ENCODE measurements around the gene NFS1.

Gene NFS1

GRCh38 chr20:35673884-35674283, 25.3 kb downstream of the NFS1 start:
- DNase-seq (ENCODE audit: low spot score) = no peak

DNA sequence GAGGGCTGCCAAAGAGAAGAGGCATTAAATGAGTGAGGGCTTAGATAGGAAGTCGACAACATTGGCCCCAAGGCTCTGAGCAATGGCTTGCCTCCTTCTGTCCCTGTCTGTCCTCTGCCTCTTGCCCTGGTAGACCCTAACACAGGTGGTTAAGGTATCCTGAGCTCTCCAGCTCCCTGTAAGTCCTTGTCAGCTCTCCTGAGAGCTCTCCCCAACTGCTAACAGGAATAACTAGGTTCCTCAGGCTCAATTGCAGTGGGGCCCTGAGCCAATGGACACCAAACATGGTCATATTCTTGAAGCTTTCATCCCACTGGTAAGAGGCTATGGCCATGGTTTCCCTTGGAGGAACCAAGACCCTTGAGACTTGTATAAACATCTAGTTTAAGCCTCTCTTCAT, 29.5 kb downstream of the NFS1 start:
- DNase-seq (ENCODE audit: low spot score) = no peak

GRCh38 chr20:35669221-35669620, 29.9 kb downstream of the NFS1 start:
- DNase-seq (ENCODE audit: low spot score) = no peak

- DNase-seq (ENCODE audit: low spot score) = no peak
Measured at GRCh38 chr20:35665949-35666288, 33.2 kb downstream of the NFS1 start.

- DNase-seq (ENCODE audit: low spot score) = peak; percentile 98
Measured at GRCh38 chr20:35664466-35665206, 34.5 kb downstream of the NFS1 start, which contains the start of the genes CPNE1 and RBM12. TSS of gene CPNE1 (minus strand) at chr20:35664900. CDS start at chr20:35632923, 31,977 bp downstream. TSS of gene RBM12 (minus strand) at chr20:35664900. CDS start at chr20:35655322, 9,578 bp downstream.

- peak; percentile 32 for DNase-seq (ENCODE audit: low spot score)
Measured at GRCh38 chr20:35663516-35664465, 35.4 kb downstream of the NFS1 start.

GRCh38 chr20:35662551-35662950, 36.6 kb downstream of the NFS1 start:
- no peak for DNase-seq (ENCODE audit: low spot score)

- DNase-seq (ENCODE audit: low spot score) = no peak
Measured at GRCh38 chr20:35661908-35662307, 37.2 kb downstream of the NFS1 start.

DNA sequence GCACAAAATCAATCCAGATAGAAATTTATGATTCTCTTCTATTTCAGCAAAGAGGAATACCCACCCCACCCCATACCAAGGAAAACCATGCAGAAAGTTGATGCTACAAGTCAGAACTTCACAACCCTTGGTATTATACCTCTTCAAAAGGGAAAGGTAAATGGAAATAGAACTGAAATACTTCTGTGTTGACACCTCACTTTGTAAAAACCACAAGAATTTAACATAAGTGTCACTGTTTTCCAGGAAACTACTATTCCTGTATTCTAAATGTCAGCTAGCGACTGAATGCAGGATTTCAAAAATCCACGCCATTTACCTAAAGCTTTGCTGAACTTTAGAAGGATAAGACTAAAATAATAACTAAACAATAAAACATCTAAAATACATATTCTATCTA, 38.1 kb downstream of the NFS1 start:
- no peak for DNase-seq (ENCODE audit: low spot score)

DNA sequence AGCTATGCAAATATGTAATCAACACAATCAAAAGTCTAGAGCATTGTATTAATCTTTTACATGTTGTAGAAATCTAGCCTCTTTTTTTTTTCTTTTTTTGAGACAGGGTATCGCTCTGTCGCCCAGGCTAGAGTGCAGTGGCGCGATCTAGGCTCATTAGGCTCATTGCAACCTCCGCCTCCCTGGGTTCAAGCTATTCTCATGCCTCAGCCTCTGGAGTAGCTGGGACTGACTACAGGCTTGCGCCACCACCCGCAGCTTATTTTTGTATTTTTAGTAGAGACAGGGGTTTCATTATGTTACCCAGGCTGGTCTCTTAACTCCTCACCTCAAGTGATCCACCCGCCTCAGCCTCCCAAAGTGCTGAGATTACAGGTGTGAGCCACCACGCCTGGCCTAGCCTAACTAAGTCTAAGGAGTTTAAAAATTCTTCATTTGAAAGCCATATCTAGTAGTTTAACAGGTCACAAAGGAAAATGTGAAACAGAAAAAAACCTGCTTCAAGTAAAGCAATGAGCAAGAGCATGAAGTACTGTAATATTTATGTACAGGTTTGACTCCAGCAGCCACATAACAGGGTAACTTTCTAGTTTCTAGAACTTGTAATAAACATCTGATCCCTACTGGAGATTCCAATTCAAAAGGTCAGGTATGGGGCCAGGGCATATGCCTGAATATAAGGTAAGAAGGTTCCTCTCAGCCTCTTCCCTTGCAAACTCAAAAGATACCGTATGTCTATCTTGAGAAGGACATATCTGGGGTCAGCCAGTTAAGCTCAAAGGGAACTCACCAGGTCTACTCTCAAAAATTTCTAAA, 38.8 kb downstream of the NFS1 start:
- no peak for DNase-seq (ENCODE audit: low spot score)

GRCh38 chr20:35657271-35657670, 41.9 kb downstream of the NFS1 start:
- no peak for DNase-seq (ENCODE audit: low spot score)

DNA sequence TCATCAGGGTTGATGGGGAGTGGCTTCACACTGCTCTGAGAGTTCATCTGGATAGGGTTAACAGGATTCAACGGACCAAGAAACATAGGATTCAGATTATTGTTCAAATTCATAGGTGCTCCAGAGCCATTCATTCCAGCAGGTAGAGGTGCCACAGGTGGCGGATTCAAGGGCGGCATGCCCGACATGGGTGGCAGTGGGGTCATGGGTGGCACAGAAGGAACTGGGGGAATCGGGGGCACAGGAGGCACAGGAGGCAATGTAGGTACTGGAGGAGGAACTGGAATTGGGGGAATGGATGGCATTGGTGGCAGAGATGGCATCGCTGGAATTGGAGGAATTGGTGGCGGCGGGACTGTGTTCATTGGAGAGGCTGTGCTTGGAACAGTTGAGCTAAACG, 44.7 kb downstream of the NFS1 start:
- no peak for DNase-seq (ENCODE audit: low spot score)

GRCh38 chr20:35653893-35654292, 45.3 kb downstream of the NFS1 start:
- no peak for DNase-seq (ENCODE audit: low spot score)

GRCh38 chr20:35653430-35653734, 45.8 kb downstream of the NFS1 start:
- no peak for DNase-seq (ENCODE audit: low spot score)

DNA sequence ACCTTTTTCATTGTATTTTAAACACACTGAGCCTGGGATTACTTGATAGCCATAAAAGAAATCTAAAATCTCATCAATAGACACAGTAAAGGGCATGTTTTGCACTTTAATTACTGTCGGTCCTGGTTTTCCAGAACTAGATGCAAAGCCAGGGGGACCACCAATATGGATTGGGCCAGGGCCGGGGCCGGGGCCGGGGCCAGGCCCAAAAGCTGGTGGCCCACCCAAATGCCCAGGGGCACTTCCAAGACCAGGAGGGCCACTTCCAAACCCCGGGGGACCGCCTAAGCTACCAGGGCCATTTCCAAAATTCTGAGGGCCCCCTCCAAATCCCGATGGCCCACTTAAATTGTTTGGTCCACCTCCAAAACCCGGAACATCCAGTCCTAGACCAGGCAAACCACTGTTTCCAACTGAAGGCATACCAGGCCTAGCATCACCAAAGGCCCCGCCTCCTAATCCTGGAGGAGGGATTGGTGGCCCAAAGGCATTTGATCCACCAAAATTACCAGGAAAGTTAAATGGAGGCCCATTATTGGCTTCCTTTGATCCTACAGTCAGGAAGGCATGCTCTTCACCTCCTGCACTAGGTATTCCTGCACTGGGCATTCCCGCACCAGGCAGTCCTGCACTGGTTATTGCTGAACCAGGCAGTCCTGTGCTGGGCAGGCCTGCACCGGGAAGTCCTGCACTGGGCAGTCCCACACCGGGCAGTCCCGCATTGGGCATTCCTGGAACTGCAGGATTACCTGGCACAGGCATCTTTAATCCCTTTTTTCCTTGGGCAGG, 46.3 kb downstream of the NFS1 start:
- no peak for DNase-seq (ENCODE audit: low spot score)

GRCh38 chr20:35651958-35652357, 47.2 kb downstream of the NFS1 start:
- DNase-seq (ENCODE audit: low spot score) = no peak

GRCh38 chr20:35650632-35651031, 48.5 kb downstream of the NFS1 start:
- no peak for DNase-seq (ENCODE audit: low spot score)

DNA sequence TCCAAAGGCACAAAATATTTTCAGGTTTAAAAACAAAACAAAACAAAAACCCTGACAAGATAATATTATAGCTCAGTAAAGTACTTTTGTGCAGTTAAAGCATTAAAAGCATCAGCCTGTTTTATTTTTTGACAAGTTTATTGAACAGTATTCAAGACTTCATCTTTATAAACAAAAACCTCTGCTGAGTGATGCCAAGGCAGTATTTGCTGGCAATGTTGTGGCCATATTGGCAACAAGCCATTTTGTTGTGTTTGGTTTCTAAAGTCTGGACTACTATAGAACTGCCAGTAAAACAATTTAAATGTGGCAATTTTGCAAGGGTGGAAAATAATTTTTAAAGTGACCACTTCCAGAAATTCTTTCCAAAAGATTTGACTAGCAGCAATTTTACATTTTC, 50.3 kb downstream of the NFS1 start:
- no peak for DNase-seq (ENCODE audit: low spot score)

GRCh38 chr20:35644806-35645205, 54.3 kb downstream of the NFS1 start:
- DNase-seq (ENCODE audit: low spot score) = no peak

- DNase-seq (ENCODE audit: low spot score) = no peak
Measured at GRCh38 chr20:35643045-35643444, 56.1 kb downstream of the NFS1 start.

GRCh38 chr20:35641743-35642142, 57.4 kb downstream of the NFS1 start:
- DNase-seq (ENCODE audit: low spot score) = no peak

DNA sequence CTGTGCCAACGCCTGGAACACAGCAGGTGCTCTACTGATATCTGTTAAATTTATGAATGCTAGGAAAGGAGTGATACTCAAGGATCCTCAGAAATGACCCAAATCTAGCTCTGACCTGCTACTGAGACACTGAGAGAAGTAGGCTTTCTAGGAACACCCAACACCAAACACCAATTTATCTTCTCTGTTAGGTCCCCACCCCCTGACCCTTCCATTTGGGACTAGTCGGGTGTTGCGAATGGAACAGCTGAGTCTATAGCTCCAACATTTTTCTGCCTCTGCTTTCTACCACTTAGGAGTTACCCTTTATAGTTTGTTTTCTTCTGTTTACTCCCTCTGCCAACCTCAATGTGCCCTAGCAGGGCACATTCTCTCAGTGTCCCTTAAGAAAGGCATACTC, 58.4 kb downstream of the NFS1 start:
- DNase-seq (ENCODE audit: low spot score) = no peak
